Stimulated activated naive B cell treated with anti-CD40 and anti-IgM and Interleukin-4, amounts not matched to agents 10 μg/mL and 1 μg/mL and 100 μg/mL, for 72 hours (primary cell): ENCODE results near the gene DMBT1.

Source experiments
- ATAC-seq, 2 donors: fragments of 150-1000 bp; cut with Tn5 transposase; replicated peaks; 2 replicates each; pipeline ENCODE4 v1.10.0; 2021; ENCODE audit warnings: moderate library complexity in 1 of 2
- DNase-seq: peaks from one replicate; pipeline ENCODE4 v3.0.0; 2021
- H3K27ac Mint-ChIP-seq: one replicate; pipeline ENCODE4 v1.8.0; 2022; ENCODE audit warnings: mild to moderate bottlenecking, mixed read lengths
- H3K27me3 Mint-ChIP-seq, 2 donors: one replicate each; pipeline ENCODE4 v1.8.0; 2022; ENCODE audit warnings: mixed read lengths in 2 of 2
- H3K36me3 Mint-ChIP-seq, 2 donors: one replicate each; pipeline ENCODE4 v1.8.0; 2022; ENCODE audit warnings: mixed read lengths in 2 of 2, mild to moderate bottlenecking in 1 of 2
- H3K4me1 Mint-ChIP-seq, 2 donors: one replicate each; pipeline ENCODE4 v1.8.0; 2022; ENCODE audit warnings: mixed read lengths in 2 of 2, mild to moderate bottlenecking in 1 of 2
- H3K4me3 Mint-ChIP-seq, 2 donors: one replicate each; pipeline ENCODE4 v1.8.0; 2022; ENCODE audit warnings: mild to moderate bottlenecking in 2 of 2, mixed read lengths in 2 of 2, moderate library complexity in 1 of 2
- H3K9me3 Mint-ChIP-seq, 2 donors: one replicate each; pipeline ENCODE4 v1.8.0; 2022; ENCODE audit warnings: mixed read lengths in 2 of 2, mild to moderate bottlenecking in 1 of 2

DMBT1 gene

GRCh38 chr10:122557516-122557915 lies 3.0 kb upstream of the DMBT1 start:
- no peak overlapping the region for H3K4me3 Mint-ChIP-seq
- no peaks in the 10 kb centered on the region for H3K4me1 Mint-ChIP-seq
- H3K36me3 Mint-ChIP-seq, result no peaks in the 10 kb centered on the region
- ATAC-seq, result no peak
- H3K9me3 Mint-ChIP-seq, result no peaks in the 10 kb centered on the region
- H3K27ac Mint-ChIP-seq, result no peak overlapping the region
- DNase-seq, result no peak
- H3K27me3 Mint-ChIP-seq, result peaks cover 45 to 46% of the 10 kb centered on the region in 2 donors

DNA sequence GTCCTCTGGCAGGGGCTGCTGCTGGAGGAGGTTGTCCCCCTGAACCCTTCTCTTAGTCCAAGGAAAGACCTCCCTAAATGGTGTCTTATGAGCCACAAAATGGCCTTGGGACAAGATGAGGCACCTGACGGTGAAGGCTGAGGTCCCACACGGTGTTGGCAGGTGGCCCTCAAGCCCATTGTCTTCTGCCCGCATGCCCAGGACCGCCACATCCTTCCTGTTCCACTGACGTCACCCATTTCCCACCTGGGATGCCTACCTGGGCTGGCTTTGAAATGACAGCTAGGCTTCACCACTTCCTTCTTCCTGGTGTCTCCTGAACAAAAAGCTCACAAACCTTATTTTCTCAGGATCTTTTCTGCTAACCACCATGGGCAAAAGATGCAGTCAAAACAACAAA lies 2.1 kb upstream of the DMBT1 start:
- H3K27ac Mint-ChIP-seq, result peak overlapping the region; percentile 51
- DNase-seq (no peak), ATAC-seq (no peak)
- no peaks in the 10 kb centered on the region for H3K4me1 Mint-ChIP-seq
- no peaks in the 10 kb centered on the region for H3K36me3 Mint-ChIP-seq
- H3K4me3 Mint-ChIP-seq, result no peak overlapping the region
- no peaks in the 10 kb centered on the region for H3K9me3 Mint-ChIP-seq
- H3K27me3 Mint-ChIP-seq, result peaks cover 39 to 44% of the 10 kb centered on the region in 2 donors

DNA sequence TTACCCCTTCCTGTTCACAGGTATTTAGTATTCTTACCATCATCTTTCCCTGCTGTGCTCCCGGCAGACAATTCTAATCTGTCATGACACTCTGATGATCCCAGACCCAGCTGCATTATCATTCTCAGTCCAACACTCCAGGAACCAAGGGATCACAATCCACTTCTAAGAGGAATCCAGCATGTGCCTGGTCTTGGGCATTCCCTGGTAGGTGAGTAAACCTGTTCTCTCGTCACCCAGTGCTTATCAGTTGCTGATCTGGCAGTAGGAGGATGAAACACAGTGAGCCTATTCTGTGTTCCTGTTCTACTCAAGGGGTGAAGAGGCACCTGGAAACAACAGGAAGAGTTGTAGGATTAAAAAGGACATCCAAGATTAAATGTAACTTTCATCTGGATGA lies 1.3 kb upstream of the DMBT1 start:
- DNase-seq (no peak), ATAC-seq (no peak)
- Mint-ChIP-seq H3K9me3 (no peaks in the 10 kb centered on the region), H3K4me1 (no peaks in the 10 kb centered on the region), H3K36me3 (no peaks in the 10 kb centered on the region), H3K27me3 (peaks cover 43 to 50% of the 10 kb centered on the region in 2 donors), H3K4me3 (no peak overlapping the region), H3K27ac (no peak overlapping the region)

- no peak for ATAC-seq
- no peak overlapping the region for H3K4me3 Mint-ChIP-seq
- H3K4me1 Mint-ChIP-seq, result peaks cover 0 to 2% of the 10 kb centered on the region in 2 donors
- H3K27me3 Mint-ChIP-seq, result peaks cover 36 to 47% of the 10 kb centered on the region in 2 donors
- no peaks in the 10 kb centered on the region for H3K36me3 Mint-ChIP-seq
- no peaks in the 10 kb centered on the region for H3K9me3 Mint-ChIP-seq
- DNase-seq, result no peak
- H3K27ac Mint-ChIP-seq, result no peak overlapping the region
Observed at GRCh38 chr10:122561212-122561611, 658 bp downstream of the DMBT1 start.

- peaks cover 31 to 41% of the 10 kb centered on the region in 2 donors for H3K27me3 Mint-ChIP-seq
Observed at GRCh38 chr10:122561792-122562191, 1.2 kb downstream of the DMBT1 start.

GRCh38 chr10:122564980-122565379 lies 4.4 kb downstream of the DMBT1 start:
- Mint-ChIP-seq H3K36me3 (no peaks in the 10 kb centered on the region), H3K9me3 (no peaks in the 10 kb centered on the region), H3K27ac (no peak overlapping the region), H3K27me3 (peaks cover 23 to 33% of the 10 kb centered on the region in 2 donors), H3K4me3 (no peak overlapping the region), H3K4me1 (peaks cover 0 to 2% of the 10 kb centered on the region in 2 donors)
- no peak for DNase-seq
- no peak for ATAC-seq

More at GRCh38 chr10:122561792-122562191, 1.2 kb downstream of the DMBT1 start:
- no peak for ATAC-seq
- DNase-seq, result no peak
- Mint-ChIP-seq H3K36me3 (no peaks in the 10 kb centered on the region), H3K9me3 (no peaks in the 10 kb centered on the region), H3K4me3 (no peak overlapping the region), H3K27ac (no peak overlapping the region), H3K4me1 (peaks cover 0 to 2% of the 10 kb centered on the region in 2 donors)

- DNase-seq, result peak; percentile 17
- Mint-ChIP-seq H3K9me3 (no peaks in the 10 kb centered on the region), H3K27me3 (peaks cover 23 to 33% of the 10 kb centered on the region in 2 donors), H3K27ac (no peak overlapping the region), H3K4me3 (no peak overlapping the region), H3K4me1 (peaks cover 0 to 2% of the 10 kb centered on the region in 2 donors), H3K36me3 (no peaks in the 10 kb centered on the region)
- peak in 1 of 2 donors; percentile 36 for ATAC-seq
Observed at GRCh38 chr10:122565766-122566206, 5.2 kb downstream of the DMBT1 start.

GRCh38 chr10:122566632-122567031 lies 6.1 kb downstream of the DMBT1 start:
- H3K27me3 Mint-ChIP-seq, result peaks cover 19 to 28% of the 10 kb centered on the region in 2 donors
- DNase-seq, result no peak
- no peak overlapping the region for H3K27ac Mint-ChIP-seq

GRCh38 chr10:122567056-122567660 lies 6.6 kb downstream of the DMBT1 start:
- DNase-seq, result no peak
- no peak overlapping the region for H3K27ac Mint-ChIP-seq
- H3K9me3 Mint-ChIP-seq, result no peaks in the 10 kb centered on the region
- no peak overlapping the region for H3K4me3 Mint-ChIP-seq
- peaks cover 15 to 23% of the 10 kb centered on the region in 2 donors for H3K27me3 Mint-ChIP-seq
- H3K4me1 Mint-ChIP-seq, result peaks cover 0 to 2% of the 10 kb centered on the region in 2 donors
- no peaks in the 10 kb centered on the region for H3K36me3 Mint-ChIP-seq
- ATAC-seq, result peak; percentile 42 to 44

More at GRCh38 chr10:122566632-122567031, 6.1 kb downstream of the DMBT1 start:
- Mint-ChIP-seq H3K4me3 (no peak overlapping the region), H3K9me3 (no peaks in the 10 kb centered on the region), H3K36me3 (no peaks in the 10 kb centered on the region), H3K4me1 (peaks cover 0 to 2% of the 10 kb centered on the region in 2 donors)
- ATAC-seq, result no peak

GRCh38 chr10:122568551-122568950 lies 8.0 kb downstream of the DMBT1 start:
- ATAC-seq (no peak), DNase-seq (no peak)
- Mint-ChIP-seq H3K36me3 (no peaks in the 10 kb centered on the region), H3K27ac (no peak overlapping the region), H3K9me3 (no peaks in the 10 kb centered on the region), H3K27me3 (peaks cover 14 to 15% of the 10 kb centered on the region in 2 donors), H3K4me3 (no peak overlapping the region), H3K4me1 (peaks cover 0 to 2% of the 10 kb centered on the region in 2 donors)

DNA sequence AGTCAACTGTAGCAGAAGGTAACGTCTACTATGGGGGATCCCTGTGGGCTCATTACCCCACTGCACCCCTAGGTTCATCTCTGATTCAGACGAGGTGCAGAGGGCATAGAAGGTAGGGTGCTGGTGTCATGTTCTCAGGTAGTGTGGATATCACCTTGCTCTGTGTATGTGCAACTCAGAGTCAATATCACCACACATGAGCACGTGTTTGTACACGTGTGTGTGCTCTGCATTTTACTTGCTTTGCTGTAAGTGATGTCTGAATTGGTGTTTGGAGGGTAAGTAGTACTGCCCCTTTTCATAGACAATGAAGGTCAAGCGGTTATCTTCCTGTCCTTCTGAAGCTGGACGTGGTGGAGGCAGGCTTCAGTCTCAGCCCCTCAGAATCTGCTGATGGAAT lies 10.4 kb downstream of the DMBT1 start:
- no peak for ATAC-seq

DNA sequence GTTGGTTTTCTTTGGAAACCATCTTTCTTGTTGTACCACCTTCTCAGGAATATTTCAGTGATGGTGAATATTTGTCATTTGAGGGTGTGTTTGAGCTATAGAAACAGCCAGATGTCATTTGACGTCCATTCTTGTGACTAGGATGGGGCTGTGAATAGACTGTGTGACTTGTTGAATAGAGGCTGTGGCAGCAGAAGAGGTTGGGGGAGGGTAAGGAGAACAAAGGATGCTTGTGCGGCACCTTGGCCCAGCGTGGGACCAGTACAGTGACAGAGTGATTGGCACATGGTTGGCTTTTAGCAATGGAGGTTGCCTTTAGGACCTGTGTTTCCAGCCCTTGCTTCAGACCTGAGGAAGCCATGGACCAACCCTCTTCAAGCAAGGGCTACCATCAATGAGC lies 11.3 kb downstream of the DMBT1 start:
- Mint-ChIP-seq H3K4me1 (no peaks in the 10 kb centered on the region), H3K9me3 (peaks cover 0 to 7% of the 10 kb centered on the region in 2 donors), H3K27ac (no peak overlapping the region), H3K36me3 (no peaks in the 10 kb centered on the region), H3K4me3 (no peak overlapping the region), H3K27me3 (peaks cover 9 to 10% of the 10 kb centered on the region in 2 donors)
- DNase-seq (no peak), ATAC-seq (no peak)

More for the DNA sequence above, 10.4 kb downstream of the DMBT1 start:
- Mint-ChIP-seq H3K4me3 (no peak overlapping the region), H3K4me1 (peaks cover 0 to under 1% of the 10 kb centered on the region in 2 donors), H3K9me3 (peaks cover 0 to 6% of the 10 kb centered on the region in 2 donors), H3K27ac (no peak overlapping the region), H3K36me3 (no peaks in the 10 kb centered on the region), H3K27me3 (peaks cover 9 to 10% of the 10 kb centered on the region in 2 donors)
- no peak for DNase-seq

DNA sequence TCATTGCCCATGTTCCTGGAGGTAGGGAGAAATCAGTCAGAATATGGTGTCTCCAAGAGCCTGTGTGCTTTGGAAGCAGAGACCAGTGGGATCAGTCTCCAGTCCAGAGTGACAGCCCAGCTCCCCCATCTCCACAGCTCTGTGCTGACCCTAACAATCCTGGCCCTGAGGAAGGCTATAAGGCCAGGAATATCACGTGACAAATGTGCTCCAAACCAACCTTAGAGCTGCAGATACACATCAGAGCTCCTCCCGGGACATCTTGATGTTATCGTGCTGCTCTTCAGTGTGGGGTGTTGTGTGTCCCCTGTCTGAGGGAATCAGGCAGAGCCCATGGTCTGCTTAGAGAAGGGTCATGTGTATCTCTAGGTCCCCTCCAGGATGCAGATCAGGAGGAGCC lies 15.2 kb downstream of the DMBT1 start:
- peaks cover 6 to 8% of the 10 kb centered on the region in 2 donors for H3K27me3 Mint-ChIP-seq
- DNase-seq, result no peak

DNA sequence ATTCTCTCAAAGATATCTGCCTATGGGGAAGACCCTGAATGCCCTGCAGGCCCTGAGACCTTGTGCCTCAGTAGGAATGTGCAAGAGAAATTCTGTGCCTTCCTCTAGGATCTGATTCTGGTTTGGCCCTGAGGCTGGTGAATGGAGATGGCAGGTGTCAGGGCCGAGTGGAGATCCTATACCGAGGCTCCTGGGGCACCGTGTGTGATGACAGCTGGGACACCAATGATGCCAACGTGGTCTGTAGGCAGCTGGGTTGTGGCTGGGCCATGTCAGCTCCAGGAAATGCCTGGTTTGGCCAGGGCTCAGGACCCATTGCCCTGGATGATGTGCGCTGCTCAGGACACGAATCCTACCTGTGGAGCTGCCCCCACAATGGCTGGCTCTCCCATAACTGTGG lies 15.7 kb downstream of the DMBT1 start:
- ATAC-seq, result no peak

More for the DNA sequence above, 15.2 kb downstream of the DMBT1 start:
- H3K27ac Mint-ChIP-seq, result no peak overlapping the region
- H3K9me3 Mint-ChIP-seq, result peaks cover 0 to 7% of the 10 kb centered on the region in 2 donors
- H3K4me3 Mint-ChIP-seq, result no peak overlapping the region
- ATAC-seq, result no peak
- H3K4me1 Mint-ChIP-seq, result no peaks in the 10 kb centered on the region
- no peaks in the 10 kb centered on the region for H3K36me3 Mint-ChIP-seq

DNA sequence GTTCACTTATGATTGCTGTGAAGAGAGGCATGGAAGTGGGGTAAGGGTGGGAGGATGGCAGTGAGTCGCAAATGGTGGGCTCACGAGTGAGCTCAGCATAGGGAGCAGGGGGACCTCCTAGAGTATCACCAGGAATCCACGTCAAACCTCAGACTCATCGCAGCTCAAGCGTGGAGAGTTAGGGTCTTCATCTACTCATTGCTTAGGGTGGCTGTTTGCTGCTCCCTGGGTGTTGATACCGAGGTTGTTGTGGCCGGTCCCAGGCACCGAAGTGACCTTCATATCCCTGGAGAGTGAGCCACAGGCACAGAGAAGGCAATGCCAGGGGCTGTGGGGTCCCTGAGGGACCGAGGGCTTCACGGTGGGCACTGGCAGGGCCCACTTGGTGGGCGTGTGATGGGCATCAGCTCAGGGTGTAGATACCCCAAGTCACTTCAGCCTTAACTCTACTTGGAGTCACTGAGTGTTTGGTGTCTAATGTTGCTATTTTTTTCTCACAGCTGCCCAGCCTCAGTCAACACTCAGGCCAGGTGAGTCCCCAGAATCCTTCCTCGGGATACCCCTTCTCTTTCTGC lies 16.8 kb downstream of the DMBT1 start:
- Mint-ChIP-seq H3K36me3 (no peaks in the 10 kb centered on the region), H3K9me3 (peaks cover 0 to 7% of the 10 kb centered on the region in 2 donors), H3K4me1 (no peaks in the 10 kb centered on the region), H3K4me3 (no peak overlapping the region), H3K27me3 (peaks cover 6 to 9% of the 10 kb centered on the region in 2 donors), H3K27ac (no peak overlapping the region)
- no peak for ATAC-seq
- no peak for DNase-seq

More for the DNA sequence above, 15.7 kb downstream of the DMBT1 start:
- Mint-ChIP-seq H3K27me3 (peaks cover 6 to 9% of the 10 kb centered on the region in 2 donors), H3K4me3 (no peak overlapping the region), H3K27ac (no peak overlapping the region), H3K9me3 (peaks cover 0 to 7% of the 10 kb centered on the region in 2 donors), H3K4me1 (no peaks in the 10 kb centered on the region), H3K36me3 (no peaks in the 10 kb centered on the region)
- DNase-seq, result no peak
